HG03354 (cell line): ENCODE data around the gene DND1.
A peak's percentile ranks its signal among the peaks of the same experiment; 100 is the strongest.
"Not testable (repeated sequence)": the region's sequence is repeated elsewhere in the genome, so short reads cannot be mapped to it uniquely, and the experiment has no call there.

Source experiments
- ATAC-seq: cut with Tn5 transposase; IDR thresholded peaks from one replicate; pipeline ENCODE4 v1.9.1; 2021; ENCODE audit warnings: mild to moderate bottlenecking; ENCODE audit not compliant: unreplicated experiment, poor library complexity, severe bottlenecking

The DND1 gene

DNA sequence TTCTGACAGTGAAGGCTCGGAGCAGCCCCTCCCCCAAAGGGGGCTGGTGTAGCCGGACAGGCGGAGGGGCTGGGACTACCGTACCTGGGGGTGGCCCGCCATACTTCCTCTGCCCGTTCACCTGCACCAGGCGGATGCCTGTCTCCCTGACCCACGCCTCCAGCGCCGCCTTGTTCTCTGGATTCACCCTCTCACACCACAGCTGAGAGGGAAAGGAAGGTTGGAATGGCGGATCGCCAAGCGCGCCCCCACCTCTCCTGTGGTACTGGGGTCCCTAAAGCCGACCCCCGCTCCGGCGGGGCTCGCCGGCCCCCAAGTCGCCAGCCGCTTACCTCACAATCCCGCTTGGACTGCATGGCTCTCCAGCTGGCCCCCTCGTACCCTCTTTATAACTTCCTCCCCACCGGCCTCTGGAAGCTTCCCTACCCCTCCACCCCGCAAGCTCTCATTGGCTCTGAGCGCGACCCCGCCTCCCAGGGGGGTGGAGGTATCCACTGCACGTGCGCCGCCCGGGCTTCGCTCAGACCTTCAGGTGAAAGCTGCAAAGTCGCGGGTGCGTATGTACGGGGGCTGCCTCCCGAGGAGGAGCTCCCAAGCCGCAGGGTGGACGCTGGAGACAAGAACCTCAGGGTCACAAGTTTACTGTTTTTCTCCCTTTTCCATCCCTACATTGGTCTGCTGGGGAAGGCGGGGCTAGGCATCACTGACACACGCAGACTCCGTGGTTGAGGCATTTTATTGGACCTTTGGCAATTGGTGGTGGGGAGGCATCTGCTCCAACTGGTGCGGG lies at the start of gene DND1:
TSS of gene DND1 (minus strand) at position 390 of the 790 bp plus-strand sequence. CDS start at position 356, 34 bp downstream.
- no peak for ATAC-seq

DNA sequence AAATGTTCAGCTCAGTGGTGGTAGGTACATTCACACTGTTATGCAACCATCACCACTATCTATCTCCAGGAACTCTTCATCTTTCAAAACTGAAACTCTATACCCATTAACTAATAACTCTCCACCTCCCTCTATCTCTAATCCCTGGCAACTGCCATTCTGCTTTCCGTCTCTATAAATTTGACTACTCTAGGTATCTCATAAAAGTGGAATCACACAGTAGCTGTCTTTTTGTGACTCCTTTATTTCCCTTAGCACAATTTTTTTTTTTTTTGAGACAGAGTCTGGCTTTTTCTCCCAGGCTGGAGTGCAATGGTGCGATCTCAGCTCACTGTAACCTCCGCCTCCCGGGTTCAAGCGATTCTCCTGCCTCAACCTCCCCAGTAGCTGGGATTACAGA lies 48.0 kb upstream of the DND1 start:
- not testable (repeated sequence) for ATAC-seq

DNA sequence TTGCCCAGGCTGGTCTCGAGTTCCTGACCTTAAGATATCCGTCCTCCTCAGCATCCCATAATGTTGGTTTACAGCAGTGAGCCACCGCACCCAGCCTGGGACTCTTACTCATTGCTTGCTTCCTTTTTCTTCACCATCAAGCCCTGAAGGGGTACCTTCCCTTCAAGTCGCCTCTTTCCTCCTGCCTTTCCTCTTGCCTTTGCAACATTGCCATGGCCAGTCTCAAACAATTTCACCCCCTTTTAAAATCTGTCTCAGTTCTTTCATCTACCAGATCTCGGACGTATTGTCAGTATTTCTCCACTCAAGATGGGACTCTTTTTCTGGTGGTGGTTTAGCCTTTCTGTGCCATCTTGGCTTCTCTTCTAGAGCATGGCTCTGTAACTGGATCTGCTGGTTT lies 47.4 kb upstream of the DND1 start:
- ATAC-seq, result peak; percentile 16

DNA sequence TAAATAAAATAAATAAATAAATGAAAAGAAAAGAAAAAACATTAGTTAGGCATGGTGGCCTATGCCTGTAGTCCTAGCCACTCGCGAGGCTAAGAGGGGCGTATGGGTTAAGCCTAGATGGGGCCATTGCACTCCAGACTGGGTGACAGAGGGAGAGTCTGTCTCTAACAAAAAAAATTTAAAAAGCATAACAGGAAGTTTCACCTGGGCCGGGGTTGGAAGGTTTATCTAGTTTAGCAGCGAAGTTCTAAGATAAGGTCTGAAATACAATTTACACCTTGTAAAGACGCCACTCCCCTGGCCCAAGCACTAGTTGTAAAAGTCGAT lies 44.9 kb upstream of the DND1 start:
- no peak for ATAC-seq

DNA sequence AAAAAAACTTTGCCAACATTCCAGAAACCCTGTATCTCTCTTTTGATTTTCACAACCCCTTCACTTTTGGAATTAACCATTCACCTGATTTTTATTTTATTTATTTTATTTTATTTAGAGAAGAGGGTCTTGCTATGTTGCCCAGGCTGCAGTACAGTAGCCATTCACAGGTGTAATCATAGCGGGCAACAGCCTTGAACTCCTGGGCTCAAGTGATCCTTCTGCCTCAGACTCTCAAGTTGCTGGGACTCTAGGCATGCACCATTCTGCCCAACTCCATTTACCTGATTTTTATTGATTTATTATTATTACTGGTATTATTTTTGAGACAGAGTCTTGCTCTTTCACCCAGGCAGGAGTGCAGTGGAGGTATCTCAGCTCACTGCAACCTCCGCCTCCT lies 42.9 kb upstream of the DND1 start:
- ATAC-seq, result not testable (repeated sequence)

DNA sequence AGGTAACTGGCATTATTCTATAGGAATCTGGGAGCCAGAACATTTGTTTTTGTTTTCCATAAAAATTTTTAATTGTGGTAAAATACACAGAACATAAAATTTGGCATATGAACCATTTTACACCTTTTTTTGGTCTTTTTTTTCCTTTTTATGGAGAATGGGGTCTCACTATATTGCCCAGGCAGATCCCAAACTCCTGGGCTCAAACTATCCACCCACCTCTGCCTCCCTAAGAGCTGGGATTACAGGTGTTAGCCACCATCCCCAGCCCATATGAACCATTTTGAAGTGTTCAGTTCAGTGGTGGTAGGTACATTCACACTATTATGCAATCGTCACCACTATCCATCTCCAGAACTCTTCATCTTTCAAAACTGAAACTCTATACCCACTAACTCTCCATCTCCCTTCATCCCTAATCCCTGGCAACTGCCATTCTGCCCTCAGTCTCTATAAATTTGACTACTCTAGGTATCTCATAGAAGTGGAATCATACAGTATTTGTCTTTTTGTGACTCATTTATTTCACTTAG lies 40.3 kb upstream of the DND1 start:
- ATAC-seq, result no peak

DNA sequence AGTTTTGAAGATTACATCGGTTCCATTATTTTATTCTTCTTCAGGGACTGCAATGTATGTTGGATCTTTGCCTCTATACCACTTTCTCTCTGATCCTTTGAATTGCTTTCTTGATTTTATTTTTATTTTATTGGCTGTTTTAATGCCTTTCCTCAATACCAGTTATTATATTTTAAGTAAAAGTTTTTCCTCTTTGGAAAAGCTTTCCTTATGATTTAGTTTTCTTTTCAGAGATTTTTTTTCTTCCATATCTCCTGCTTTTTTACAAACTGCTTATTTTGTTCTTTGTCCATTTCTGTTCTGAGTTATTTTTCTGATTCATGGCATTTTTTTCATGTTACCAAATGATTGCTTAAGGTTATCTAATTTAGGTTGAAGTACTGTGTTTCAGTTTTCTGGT lies 38.4 kb upstream of the DND1 start:
- ATAC-seq, result no peak

DNA sequence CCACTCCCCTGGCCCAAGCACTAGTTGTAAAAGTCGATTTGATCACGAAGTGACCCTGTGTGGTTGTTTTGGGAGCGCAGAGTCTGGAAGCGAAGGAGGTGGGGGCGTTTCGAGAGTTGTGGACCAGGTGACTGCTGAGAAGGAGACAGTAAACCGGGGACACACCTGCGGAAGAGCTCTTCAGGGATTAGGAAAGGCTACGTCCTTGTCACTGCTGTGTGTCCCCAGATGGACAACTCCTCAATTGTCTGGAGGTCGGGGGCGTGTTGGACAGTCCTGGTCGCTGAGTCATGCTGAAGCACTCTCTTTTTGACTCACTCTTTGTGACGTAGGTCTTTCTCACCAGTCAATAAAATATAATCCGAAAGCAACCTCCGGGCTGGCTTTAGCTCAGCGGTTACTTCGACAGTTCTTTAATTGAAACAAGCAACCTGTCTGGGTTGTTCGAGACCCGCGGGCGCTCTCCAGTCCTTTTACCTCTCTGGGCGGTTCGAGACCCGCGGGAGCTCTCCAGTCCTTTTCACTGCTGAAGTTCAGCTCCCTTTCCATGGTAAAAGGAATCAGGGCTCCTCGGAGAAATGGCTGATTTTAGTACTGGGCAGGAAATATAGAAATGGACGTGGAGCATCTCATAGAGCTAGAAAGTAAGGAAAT lies 37.6 kb upstream of the DND1 start:
- ATAC-seq, result peak; percentile 91

DNA sequence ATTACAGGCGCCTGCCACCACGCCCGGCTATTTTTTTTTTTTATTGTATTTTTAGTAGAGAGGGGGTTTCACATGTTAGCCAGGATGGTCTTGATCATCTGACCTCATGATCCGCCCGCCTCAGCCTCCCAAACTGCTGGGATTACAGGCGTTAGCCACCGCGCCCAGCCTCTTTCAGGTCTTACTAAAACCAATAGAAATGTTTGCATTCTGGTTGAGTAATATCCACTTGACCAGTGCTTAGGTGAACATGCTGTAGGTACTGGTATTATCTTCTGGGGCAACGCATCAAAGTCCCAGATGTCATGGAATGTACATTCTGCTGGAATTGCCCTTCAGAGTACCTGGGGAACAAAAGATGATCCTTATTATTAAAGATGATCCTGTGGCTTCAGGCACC lies 35.4 kb upstream of the DND1 start:
- ATAC-seq, result not testable (repeated sequence)

DNA sequence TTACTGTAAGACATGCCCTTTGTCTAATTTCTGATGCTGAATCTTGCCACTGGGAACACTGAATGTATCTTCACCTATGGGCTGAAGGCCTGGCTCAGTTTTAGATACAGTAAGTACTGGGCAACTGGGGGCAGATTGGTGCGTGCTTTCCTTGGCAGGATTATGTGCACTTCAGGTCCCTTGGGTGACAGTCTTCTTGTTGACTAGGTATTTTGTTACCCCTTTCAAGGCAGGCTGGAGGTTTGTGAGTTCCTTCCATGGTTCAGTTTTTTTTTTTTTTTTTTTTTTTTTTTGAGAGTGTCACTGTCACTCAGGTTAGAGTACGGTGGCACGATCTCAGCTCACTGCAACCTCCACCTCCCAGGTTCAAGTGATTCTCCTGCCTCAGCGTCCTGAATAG lies 34.4 kb upstream of the DND1 start:
- ATAC-seq, result no peak

DNA sequence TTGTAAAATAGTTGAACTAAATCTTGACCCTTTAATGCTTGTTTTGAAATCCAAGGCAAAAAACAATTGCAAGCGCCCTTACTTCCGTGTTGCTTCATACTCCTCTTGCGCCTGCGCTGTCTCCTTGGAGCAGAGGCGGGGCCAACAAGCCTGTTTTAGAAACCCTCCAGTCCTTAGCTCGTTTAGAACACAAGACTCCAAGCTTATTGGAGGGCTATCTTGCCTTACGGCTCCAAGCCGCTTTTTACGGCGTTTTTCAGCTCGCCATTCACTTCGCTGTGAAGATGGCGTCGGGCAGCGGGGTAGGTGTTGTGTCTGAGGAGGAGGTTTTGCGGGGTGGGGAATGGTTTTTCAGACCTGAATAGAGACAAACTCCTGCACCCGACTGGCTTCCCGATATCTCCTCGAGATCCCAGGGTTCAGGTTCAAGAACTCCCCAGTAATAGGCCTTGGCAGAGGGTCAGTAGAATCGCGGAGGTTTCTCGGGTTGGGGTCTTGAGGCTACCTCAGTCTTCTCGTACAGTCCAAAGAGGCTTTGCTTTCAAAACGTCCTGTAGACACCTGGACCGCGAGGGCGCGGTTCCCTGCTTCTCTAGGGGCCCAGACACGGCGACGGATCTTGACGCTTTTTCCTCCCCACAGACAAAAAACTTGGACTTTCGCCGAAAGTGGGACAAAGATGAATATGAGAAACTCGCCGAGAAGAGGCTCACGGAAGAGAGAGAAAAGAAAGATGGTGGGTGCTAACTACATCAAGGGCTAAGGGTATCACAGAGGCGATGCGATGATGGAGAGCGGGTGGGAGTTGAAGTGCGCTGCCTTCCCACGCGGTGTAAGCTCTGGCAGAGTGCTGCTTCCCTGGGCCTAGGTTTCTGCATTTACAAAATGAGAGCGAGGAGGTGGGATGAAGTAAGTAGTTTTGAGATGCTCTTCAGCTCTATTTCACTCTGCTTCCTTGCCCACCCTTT lies 27.1 kb upstream of the DND1 start, which contains the start of gene ZMAT2:
TSS of gene ZMAT2 (plus strand) at position 271 of the 968 bp plus-strand sequence. CDS start at position 285, 14 bp downstream.
- ATAC-seq, result peak; percentile 98

DNA sequence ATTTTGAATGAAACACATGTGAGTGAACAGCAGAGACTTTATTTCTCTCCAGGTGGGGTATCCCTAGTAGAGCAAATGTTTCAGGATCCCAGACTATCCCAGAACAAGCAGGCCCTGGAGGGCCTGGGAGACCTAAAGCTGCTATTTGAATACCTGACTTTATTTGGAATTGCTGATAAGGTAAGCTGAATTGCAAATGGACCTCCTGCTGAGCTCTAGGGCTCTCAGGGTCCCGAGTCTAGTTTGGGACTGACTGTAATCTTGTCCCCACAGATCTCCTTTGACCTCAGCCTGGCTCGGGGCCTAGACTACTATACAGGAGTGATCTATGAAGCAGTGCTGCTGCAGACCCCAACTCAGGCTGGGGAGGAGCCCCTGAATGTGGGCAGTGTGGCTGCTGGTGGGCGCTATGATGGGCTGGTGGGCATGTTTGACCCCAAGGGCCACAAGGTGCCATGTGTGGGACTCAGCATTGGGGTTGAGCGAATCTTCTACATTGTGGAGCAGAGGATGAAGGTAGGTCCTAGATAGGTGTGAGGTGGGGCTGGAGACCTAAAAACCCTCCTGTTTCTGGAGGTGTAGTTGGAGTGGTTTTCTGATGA lies 23.6 kb upstream of the DND1 start:
- no peak for ATAC-seq

DNA sequence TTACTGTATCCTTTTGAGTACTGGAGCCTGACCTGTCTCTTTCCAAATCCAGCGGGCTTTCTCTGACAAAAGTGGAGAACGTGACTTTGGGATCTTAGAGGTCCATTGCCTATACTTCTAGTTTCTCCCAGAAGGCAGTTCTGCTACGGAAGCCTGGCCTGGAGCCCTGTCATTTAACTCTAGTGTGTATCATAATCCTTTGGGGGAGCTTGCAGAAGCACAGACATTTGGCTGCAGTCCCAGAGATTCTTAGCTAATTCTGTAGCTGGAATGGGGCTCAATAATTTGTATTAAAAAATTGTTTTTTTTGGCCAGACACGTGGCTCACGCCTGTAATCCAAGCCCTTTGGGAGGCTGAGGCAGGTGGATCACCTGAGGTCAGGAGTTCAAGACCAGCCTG lies 20.9 kb upstream of the DND1 start:
- no peak for ATAC-seq

DNA sequence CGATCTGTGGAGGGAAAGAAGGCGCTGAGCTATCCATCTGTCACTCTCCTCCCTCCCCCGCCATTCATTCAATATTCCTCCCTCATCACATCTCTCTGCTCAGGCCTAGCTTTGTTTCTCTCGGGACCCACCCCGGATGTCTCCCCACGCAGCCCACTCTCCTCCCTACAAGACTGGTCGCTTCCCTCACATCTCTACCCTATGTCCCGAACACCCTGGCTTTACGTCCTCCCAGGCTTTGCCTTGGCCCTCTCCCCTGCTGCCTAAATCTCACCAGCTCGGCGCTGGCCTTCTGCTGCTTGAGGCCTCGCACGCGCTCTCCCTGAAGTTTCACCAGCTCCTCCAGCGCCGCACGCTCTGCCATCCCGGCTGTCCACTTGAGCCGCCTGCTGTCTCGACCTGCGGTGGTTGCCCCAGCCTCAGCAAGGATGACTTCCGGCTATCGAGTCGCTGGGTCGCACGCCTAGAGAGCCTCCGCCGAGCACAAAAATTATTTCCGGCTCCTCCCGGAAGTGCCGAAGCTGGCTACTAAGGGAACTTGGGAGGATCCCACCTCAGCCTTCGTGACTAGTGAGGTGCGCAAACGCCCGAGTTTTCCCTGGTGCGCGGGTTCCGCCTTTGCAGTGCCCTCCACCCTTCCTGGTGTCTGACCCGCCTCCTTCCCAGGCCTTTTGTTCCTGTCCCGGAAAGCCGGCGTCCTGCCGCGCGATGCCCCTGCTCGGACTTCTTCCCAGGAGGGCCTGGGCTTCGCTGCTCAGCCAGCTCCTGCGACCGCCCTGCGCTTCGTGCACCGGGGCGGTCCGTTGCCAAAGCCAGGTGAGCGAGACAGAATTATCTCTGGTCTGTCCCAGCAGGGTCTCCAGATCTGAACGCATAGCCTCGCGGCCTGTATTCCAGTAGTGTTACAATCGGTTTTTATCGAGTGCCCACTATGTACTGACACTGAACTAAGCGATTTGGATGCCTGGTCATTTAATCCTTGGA lies 17.9 kb upstream of the DND1 start, which contains the start of the genes HARS1 and HARS2:
TSS of gene HARS1 (minus strand) at position 430 of the 984 bp plus-strand sequence. CDS start at position 364, 66 bp downstream.
TSS of gene HARS2 (plus strand) at position 515 of the 984 bp plus-strand sequence. CDS start at position 709, 194 bp downstream.
- ATAC-seq, result peak; percentile 98

DNA sequence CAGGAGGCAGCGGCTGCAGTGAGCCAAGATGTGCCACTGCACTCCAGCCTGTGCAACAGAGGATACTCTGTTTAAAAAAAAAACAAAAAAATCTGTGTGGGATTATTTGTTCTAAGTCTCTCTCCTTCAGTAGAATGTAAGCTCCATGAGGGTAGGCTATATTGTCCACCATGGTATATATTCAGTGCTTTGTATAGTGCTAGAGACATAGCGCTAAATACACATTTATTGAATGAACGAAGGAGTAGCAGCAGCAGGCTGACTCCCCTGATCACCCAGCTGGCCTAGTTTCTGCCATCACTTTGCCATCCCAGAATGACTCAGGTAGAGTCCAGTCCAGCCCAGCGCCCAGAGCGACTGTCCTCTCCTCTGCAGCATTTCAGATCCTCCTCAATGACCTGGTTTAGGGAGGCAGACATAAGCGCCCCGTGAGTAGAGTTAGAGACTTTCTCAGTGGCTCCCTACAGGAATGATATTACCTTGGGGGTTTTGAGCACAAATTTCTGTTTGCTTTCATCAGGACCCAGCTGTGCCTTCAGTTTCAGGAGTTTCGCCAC lies 17.1 kb upstream of the DND1 start:
- ATAC-seq, result peak; percentile 1

DNA sequence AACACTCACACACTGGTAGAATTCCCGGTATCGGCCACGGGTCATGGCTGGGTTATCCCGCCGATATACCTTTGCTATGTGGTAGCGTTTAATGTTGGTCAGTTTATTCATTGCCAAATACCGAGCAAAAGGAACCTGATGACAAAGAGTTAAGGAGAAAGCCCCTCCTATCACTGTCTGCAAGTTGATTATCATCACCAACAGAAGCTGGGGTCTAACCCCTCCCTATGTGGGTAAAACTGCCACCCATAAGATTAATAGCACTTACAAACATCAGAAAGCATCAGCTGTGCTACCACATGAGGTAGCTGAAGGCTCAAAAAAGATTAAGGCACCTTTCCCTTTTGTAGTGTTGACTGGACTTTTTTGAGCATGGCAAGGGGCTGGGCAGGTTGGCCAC lies 5.6 kb upstream of the DND1 start:
- ATAC-seq, result no peak

DNA sequence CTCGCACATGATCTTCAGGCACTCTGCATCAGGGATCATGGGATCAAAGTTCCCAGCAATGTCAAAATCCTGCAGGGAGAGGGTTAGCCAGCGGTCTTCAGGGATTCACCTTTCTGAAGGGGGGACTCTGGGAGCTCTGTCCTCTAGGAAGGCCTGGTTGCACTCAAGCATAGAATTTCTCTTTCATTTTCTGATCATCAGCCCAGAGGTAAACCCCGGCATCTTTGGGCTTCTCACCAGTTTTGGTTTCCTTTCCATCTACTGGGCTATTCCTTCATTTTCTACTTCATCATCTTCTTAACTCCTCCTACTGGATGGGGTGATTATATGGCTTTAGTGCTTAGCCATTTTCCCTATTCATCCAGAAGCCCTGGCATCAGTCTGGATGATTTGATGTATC lies 4.6 kb upstream of the DND1 start:
- ATAC-seq, result peak; percentile 75

DNA sequence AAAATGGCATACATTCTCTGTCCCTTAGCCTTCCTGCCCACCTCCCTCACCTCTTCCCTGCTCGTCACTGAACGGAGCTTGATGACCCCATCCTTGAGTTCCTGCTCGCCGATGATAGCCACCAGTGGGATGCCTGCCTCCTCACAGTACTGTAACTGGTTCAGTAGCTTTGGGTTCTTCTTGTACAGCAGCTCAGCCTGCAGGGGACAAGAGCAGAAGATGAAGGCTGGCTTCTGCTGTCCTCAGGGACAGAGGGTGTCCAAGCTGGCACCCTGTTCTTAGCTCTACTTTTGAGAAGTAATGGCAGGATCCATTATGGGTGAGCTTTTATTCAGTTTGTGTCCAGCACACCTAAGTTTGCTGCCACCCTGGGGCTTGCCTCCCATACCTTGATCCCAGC lies 1.3 kb upstream of the DND1 start:
- ATAC-seq, result no peak
